ENCODE data around the gene ENG.
"Not testable (repeated sequence)": the region's sequence is repeated elsewhere in the genome, so short reads cannot be mapped to it uniquely, and the experiment has no call there.

ENG gene

GRCh38 chr9:127841087-127841835 is 13.2 kb downstream of the ENG start:
- no peak for DNase-seq (ENCODE audit: low spot score)

- peak; percentile 93 for DNase-seq (ENCODE audit: low spot score)
Observed at GRCh38 chr9:127838375-127839078, 15.9 kb downstream of the ENG start.

- DNase-seq (ENCODE audit: low spot score) = no peak
Observed at GRCh38 chr9:127837346-127837745, 17.1 kb downstream of the ENG start.

GRCh38 chr9:127836561-127836960 is 17.9 kb downstream of the ENG start:
- not testable (repeated sequence) for DNase-seq (ENCODE audit: low spot score)

- peak; percentile 87 for DNase-seq (ENCODE audit: low spot score)
Observed at GRCh38 chr9:127835991-127836516, 18.4 kb downstream of the ENG start.

- DNase-seq (ENCODE audit: low spot score) = no peak
Observed at GRCh38 chr9:127833555-127833954, 20.9 kb downstream of the ENG start.

- no peak for DNase-seq (ENCODE audit: low spot score)
Observed at GRCh38 chr9:127832248-127832647, 22.2 kb downstream of the ENG start.

GRCh38 chr9:127829205-127829906 is 25.1 kb downstream of the ENG start:
- DNase-seq (ENCODE audit: low spot score) = no peak

GRCh38 chr9:127828262-127829031 is 26.0 kb downstream of the ENG start:
- peak; percentile 91 for DNase-seq (ENCODE audit: low spot score)

- no peak for DNase-seq (ENCODE audit: low spot score)
Observed at GRCh38 chr9:127826253-127826913, 28.1 kb downstream of the ENG start.

- DNase-seq (ENCODE audit: low spot score) = no peak
Observed at GRCh38 chr9:127825319-127826051, 29.0 kb downstream of the ENG start.

GRCh38 chr9:127822108-127822507 is 32.4 kb downstream of the ENG start:
- DNase-seq (ENCODE audit: low spot score) = no peak

GRCh38 chr9:127818574-127818973 is 35.9 kb downstream of the ENG start:
- DNase-seq (ENCODE audit: low spot score) = no peak

GRCh38 chr9:127817881-127818434 is 36.5 kb downstream of the ENG start:
- no peak for DNase-seq (ENCODE audit: low spot score)

GRCh38 chr9:127816728-127817127 is 37.7 kb downstream of the ENG start:
- DNase-seq (ENCODE audit: low spot score) = no peak

GRCh38 chr9:127816362-127816725 is 38.1 kb downstream of the ENG start:
- no peak for DNase-seq (ENCODE audit: low spot score)

GRCh38 chr9:127815512-127816361 is 38.7 kb downstream of the ENG start:
- DNase-seq (ENCODE audit: low spot score) = no peak

GRCh38 chr9:127814619-127815511 is 39.6 kb downstream of the ENG start:
- no peak for DNase-seq (ENCODE audit: low spot score)
